Activated CD4-positive, alpha-beta memory T cell treated with anti-CD3 and anti-CD28 coated beads, Interleukin-2, amount 10 ng/mL, durations not matched to agents 7 days and 5 days (primary cell): ENCODE results near the gene GOLGA6D. TPM values are rescaled to one million over a fixed set of nuclear protein-coding genes. Genes with fewer than 3 reads are reported as not detected.
"Not testable (repeated sequence)": the region's sequence is repeated elsewhere in the genome, so short reads cannot be mapped to it uniquely, and the experiment has no call there.

Experiments
- CTCF ChIA-PET: fragments of 350-600 bp; sonication (Branson Sonifier 250); formaldehyde crosslinking; loops from one replicate; lab custom pipeline; 2021; ENCODE audit warnings: antibody characterized with exemption, inconsistent platforms; lab: Charles Lee
- POLR2A ChIA-PET: fragments of 350-600 bp; sonication (Branson Sonifier 250); formaldehyde crosslinking; loops from one replicate; lab custom pipeline; 2021; ENCODE audit warnings: antibody characterized with exemption; lab: Charles Lee
- DNase-seq: peaks from one replicate; pipeline ENCODE4 v3.0.0-alpha.2; 2020
- H3K27ac Mint-ChIP-seq: one replicate; pipeline ENCODE4 v1.8.0; 2021; ENCODE audit warnings: mild to moderate bottlenecking, mixed read lengths
- H3K27me3 Mint-ChIP-seq: one replicate; pipeline ENCODE4 v1.8.0; 2021; ENCODE audit warnings: mixed read lengths
- H3K36me3 Mint-ChIP-seq: one replicate; pipeline ENCODE4 v1.8.0; 2021; ENCODE audit warnings: low read depth, mixed read lengths
- H3K4me1 Mint-ChIP-seq: one replicate; pipeline ENCODE4 v1.8.0; 2021; ENCODE audit warnings: mixed read lengths
- H3K4me3 Mint-ChIP-seq: one replicate; pipeline ENCODE4 v1.8.0; 2021; ENCODE audit warnings: mild to moderate bottlenecking, mixed read lengths
- H3K9me3 Mint-ChIP-seq: one replicate; pipeline ENCODE4 v1.8.0; 2021; ENCODE audit warnings: mixed read lengths
- total RNA-seq, 2 experiments: library from RNA; stranded (reverse); gene quantifications; one replicate each; pipeline ENCODE4 v1.2.3, GENCODE V29; 2021

Gene GOLGA6D
- total RNA-seq, 2 experiments from 2014 or later: not detected

DNA sequence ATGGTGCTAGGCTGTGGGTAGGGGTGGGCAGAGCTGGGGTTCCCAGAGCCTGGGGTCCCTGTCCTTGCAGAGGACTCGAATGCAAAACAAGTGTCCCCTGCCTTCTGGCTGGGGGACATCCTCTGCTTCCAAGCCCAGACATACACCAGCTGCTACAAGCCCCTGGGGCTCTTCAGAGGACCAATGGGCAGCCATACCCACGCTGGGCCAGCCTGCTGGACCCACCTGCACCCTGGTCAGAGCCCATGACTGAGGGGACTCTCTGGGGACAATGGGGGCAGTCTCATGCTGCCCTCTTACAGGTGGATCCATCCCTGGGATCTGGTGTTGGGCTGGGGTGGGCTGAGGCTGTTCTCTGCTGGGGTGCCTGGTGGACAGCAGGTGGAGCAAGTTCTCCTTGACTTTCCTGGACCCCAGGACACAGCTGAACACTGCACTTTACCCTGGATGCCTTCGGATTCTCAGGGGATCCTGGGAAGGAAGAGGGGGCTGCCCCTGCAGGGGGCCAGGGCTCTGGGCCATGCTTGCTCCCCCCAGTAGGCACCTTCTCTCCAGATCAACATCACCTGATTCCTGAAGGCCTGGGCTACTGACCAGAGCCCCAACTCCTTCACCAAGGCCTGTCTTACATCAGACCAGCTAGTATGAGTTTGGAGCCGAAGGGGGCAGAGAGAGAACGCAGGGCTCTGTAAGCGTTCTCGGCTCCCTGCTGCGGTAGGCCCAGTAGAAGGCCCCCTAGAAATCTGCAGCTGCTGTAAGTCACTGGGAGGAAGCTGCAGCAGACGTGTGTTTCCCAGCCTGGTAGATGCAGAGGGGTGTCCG lies 46.1 kb downstream of the GOLGA6D start:
- ChIA-PET CTCF (interaction anchor here (1.1 to 1.3 kb wide), 2 partner anchors 39 to 299 kb away, joined by 3 to 4 read pairs; partner anchors contain the start of gene MAN2C1), POLR2A (interaction anchor here (0.9 kb wide), 1 partner anchor 42 kb away, joined by 3 read pairs; no protein-coding TSS in a partner anchor)
- Mint-ChIP-seq H3K36me3 (no peaks in the 10 kb centered on the region), H3K27me3 (peaks cover 5% of the 10 kb centered on the region), H3K4me1 (no peaks in the 10 kb centered on the region), H3K4me3 (no peak overlapping the region), H3K9me3 (no peaks in the 10 kb centered on the region), H3K27ac (no peak overlapping the region)
- DNase-seq: no peak

DNA sequence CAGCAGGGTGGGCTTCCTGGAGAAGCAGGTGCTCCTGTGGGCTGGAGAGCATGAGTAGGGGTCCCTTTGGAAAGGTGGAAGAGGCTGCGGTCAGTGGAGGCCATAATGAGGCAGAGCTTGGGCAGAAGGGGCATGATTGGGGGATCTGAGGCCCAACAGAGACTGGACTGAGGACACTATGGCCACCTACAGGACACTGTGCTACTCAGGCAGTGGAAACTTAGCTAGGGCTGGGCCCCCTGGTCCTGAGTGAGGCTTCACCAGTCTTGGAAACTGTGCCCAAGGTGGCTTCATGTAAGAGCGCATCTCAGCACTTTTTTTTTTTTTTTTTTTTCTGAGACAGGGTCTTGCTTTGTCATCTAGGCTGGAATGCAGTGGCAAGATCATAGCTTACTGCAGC lies 46.9 kb downstream of the GOLGA6D start:
- H3K27ac Mint-ChIP-seq: no peak overlapping the region
- ChIA-PET CTCF (interaction anchor here (1.1 kb wide), 1 partner anchor 39 kb away, joined by 3 read pairs; the partner anchor contains the start of gene MAN2C1), POLR2A (no interaction called here)
- no peak for DNase-seq
- H3K27me3 Mint-ChIP-seq: peaks cover 3% of the 10 kb centered on the region
- H3K4me1 Mint-ChIP-seq: no peaks in the 10 kb centered on the region
- no peaks in the 10 kb centered on the region for H3K36me3 Mint-ChIP-seq
- no peaks in the 10 kb centered on the region for H3K9me3 Mint-ChIP-seq
- H3K4me3 Mint-ChIP-seq: no peak overlapping the region

DNA sequence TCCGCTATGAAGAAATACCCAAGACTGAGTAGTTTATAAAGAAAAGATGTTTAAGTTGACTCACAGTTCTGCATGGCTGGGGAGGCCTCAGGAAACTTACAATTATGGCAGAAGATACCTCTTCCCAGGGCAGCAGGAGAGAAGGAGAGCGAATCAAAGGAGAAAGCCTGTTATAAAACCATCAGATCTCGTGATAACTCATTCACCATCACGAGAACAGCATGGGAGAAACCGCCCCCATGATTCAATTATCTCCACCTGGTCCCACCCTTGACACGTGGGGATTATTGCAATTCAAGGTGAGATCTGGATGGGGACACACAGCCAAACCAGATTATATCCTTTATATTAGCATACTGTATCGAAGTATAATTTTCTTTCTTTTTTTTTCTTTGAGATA lies 49.5 kb downstream of the GOLGA6D start:
- H3K36me3 Mint-ChIP-seq, H3K4me3 Mint-ChIP-seq, CTCF ChIA-PET, H3K9me3 Mint-ChIP-seq, H3K27me3 Mint-ChIP-seq, POLR2A ChIA-PET, DNase-seq, H3K27ac Mint-ChIP-seq: not testable (repeated sequence)
- peaks cover 18% of the 10 kb centered on the region for H3K4me1 Mint-ChIP-seq

DNA sequence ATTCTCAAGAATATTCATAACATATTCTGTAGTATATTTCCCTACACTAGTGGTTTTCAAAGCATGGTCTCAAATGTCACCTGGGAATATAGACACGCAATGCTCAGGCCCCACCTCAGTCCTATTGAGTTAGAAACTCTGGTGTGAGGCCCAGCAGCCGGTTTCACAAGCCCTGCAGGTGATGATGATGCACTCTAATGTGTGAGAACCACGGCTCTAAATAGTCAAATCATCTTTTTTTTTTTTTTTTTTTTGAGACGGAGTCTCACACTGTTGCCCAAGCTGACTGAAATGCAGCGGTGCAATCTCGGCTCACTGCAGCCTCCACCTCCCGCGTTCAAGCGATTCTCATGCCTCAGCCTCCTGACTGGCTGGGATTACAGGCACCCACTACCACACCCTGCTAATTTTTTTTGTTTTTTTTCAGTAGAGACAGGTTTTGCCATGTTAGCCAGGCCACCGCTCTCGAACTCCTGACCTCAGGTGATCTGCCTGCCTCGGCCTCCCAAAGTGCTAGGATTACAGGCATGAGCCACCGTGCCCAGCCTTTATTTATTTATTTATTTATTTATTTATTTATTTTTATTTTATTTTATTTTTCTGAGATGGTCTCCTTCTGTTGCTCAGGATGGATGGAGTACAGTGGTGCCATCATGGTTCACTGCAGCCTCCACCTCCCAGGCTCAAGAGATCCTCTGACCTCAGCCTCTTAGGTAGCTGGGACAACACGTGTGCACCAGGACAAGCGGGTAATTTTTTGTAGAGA lies 51.2 kb downstream of the GOLGA6D start:
- H3K27me3 Mint-ChIP-seq, H3K9me3 Mint-ChIP-seq, H3K27ac Mint-ChIP-seq, H3K36me3 Mint-ChIP-seq, H3K4me3 Mint-ChIP-seq, DNase-seq: not testable (repeated sequence)
- CTCF ChIA-PET: interaction anchor here (3.2 kb wide), 1 partner anchor 34 kb away, joined by 25 read pairs; the partner anchor contains the start of gene MAN2C1
- peaks cover 26% of the 10 kb centered on the region for H3K4me1 Mint-ChIP-seq
- POLR2A ChIA-PET: interaction anchor here (3.4 kb wide), 1 partner anchor 34 kb away, joined by 23 read pairs; the partner anchor contains the start of gene MAN2C1

DNA sequence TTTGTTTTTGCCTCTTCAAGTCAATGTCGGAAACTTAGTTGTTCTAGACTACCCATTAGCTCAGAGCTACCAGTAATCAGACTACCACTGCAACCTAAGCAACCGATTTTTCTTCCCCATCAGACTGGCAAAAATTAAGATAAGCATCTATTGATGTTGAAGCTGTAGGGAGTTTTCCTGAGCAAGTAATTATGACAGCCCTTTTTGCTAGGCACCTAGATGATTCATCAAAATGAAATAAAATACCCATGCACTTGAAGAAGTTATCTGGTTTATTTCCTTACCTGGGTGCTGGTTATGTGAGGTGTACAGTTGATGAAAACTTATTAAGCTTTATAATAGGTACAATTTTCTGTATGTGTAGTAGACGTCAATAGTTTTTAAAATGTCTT lies 52.7 kb downstream of the GOLGA6D start:
- no peak overlapping the region for H3K27ac Mint-ChIP-seq
- H3K4me1 Mint-ChIP-seq: peaks cover 26% of the 10 kb centered on the region
- peaks cover 3% of the 10 kb centered on the region for H3K27me3 Mint-ChIP-seq
- CTCF ChIA-PET: interaction anchor here (1.0 to 3.2 kb wide), 2 partner anchors 32 to 34 kb away, joined by 3 to 25 read pairs; partner anchors contain the start of gene MAN2C1
- no peaks in the 10 kb centered on the region for H3K9me3 Mint-ChIP-seq
- DNase-seq: no peak
- POLR2A ChIA-PET: interaction anchor here (0.8 to 3.4 kb wide), 6 partner anchors 11 to 43 kb away, joined by 3 to 23 read pairs (median 4); partner anchors contain the start of genes MAN2C1 and NEIL1
- peak overlapping the region; percentile 93 for H3K4me3 Mint-ChIP-seq
- H3K36me3 Mint-ChIP-seq: peaks cover 7% of the 10 kb centered on the region

DNA sequence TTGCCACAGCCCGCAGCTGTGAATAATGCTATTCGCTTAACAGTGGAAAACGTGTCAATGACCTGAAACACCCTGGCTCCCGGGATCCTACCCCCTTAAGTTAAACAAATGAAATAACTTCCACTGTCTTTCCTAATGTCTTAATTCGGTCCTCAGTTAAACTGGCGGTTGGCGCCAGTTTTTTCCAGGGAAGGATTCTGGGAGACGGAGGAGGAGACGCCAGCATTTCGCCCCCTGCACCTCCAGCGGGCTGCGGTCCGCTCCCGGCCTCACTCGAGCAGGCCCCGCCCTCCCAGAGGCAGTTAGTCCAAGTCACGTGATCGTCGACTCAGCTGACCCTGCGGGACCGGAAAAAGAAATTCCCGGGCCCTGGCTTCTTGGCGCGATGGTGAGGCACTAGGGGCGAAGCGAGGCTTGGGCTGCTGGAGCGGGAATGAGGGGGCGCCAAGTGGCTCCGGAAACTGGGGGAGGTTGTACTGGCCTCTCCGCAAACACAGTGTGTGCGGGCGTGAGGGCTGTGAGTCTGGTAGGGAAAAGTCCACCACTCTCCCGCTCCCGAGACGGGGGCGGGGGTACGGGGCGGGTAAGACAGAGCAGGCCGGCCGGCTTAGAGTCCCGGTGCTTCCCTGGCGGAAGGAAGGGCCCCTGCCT lies 53.2 kb downstream of the GOLGA6D start, which contains the start of gene COMMD4:
Gene COMMD4, plus strand, starts transcription at position 359 of the 651 bp plus-strand sequence. Its CDS starts 27 bp downstream, at position 386.
- ChIA-PET CTCF (interaction anchor here (1.0 to 3.2 kb wide), 2 partner anchors 32 to 33 kb away, joined by 3 to 25 read pairs; partner anchors contain the start of gene MAN2C1), POLR2A (interaction anchor here (0.7 to 3.4 kb wide), 6 partner anchors 10 to 304 kb away, joined by 3 to 23 read pairs (median 4); partner anchors contain the start of genes IMP3, MAN2C1 and NEIL1)
- Mint-ChIP-seq H3K4me1 (peaks cover 26% of the 10 kb centered on the region), H3K9me3 (no peaks in the 10 kb centered on the region), H3K27me3 (peaks cover 3% of the 10 kb centered on the region), H3K4me3 (peak within 1 kb of the TSS; percentile 93), H3K36me3 (peaks cover 9% of the 10 kb centered on the region), H3K27ac (peak within 1 kb of the TSS; percentile 80)
- DNase-seq: peak; percentile 88

DNA sequence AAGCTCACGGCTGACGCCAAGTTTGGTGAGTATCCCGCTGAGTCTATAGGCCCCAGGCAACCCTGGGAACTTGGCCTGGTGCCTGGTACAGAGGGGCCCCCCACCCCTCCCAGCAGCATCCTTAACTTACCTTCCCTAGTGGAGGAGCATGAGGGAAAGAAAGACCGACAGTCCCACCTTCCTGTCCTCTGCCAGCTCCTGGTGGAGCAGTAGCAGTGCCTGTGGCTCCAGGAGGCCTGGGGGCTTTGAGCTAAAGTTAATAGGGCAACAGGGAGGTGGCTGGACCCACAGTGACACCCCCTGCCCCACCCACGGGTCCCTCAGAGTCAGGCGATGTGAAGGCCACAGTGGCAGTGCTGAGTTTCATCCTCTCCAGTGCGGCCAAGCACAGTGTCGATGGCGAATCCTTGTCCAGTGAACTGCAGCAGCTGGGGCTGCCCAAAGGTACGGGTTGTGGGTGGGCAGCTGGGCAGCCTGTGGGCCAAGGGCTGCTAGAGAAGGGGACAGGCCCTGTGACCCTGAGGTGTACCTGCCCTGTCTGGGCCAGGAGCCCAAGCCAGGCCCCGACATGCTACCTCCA lies 56.1 kb downstream of the GOLGA6D start:
- no peak overlapping the region for H3K27ac Mint-ChIP-seq
- DNase-seq: no peak
- peaks cover 15% of the 10 kb centered on the region for H3K36me3 Mint-ChIP-seq
- no peaks in the 10 kb centered on the region for H3K9me3 Mint-ChIP-seq
- ChIA-PET POLR2A (interaction anchor here (1.3 kb wide), 1 partner anchor 29 kb away, joined by 3 read pairs; the partner anchor contains the start of gene MAN2C1), CTCF (no interaction called here)
- no peak overlapping the region for H3K4me3 Mint-ChIP-seq
- peaks cover 26% of the 10 kb centered on the region for H3K4me1 Mint-ChIP-seq
- H3K27me3 Mint-ChIP-seq: no peaks in the 10 kb centered on the region

DNA sequence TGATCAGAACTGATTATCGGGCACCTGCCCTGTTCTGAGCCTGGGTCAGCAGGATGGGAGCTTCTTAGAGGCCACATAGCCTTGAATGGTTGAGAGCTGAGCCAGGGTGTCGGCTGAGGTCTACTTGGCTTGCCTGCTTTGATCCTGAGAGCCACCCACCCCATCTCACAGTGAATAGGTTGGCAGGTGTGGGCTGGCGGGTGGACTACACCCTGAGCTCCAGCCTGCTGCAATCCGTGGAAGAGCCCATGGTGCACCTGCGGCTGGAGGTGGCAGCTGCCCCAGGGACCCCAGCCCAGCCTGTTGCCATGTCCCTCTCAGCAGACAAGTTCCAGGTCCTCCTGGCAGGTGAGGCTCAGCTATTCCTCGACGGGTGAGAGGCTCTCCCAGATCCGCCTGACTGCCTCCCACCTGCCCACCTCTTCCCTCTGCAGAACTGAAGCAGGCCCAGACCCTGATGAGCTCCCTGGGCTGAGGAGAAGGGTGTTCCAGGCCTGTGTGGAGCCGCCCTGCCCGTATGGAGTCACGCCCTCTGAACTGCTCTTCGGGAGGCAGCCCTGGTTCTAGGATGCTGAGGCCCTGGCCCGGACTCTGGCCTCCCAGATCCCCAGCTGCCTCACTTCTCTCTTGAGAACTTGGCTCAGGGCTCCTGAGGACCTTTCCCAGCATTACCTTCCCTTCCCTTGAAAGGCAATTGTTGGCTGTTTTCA lies 57.1 kb downstream of the GOLGA6D start:
- H3K4me3 Mint-ChIP-seq: no peak overlapping the region
- ChIA-PET POLR2A (interaction anchor here (0.8 to 1.3 kb wide), 2 partner anchors 14 to 28 kb away, joined by 3 read pairs; partner anchors contain the start of gene MAN2C1), CTCF (no interaction called here)
- peaks cover 2% of the 10 kb centered on the region for H3K27me3 Mint-ChIP-seq
- H3K9me3 Mint-ChIP-seq: no peaks in the 10 kb centered on the region
- peaks cover 26% of the 10 kb centered on the region for H3K4me1 Mint-ChIP-seq
- peaks cover 15% of the 10 kb centered on the region for H3K36me3 Mint-ChIP-seq
- DNase-seq: no peak
- no peak overlapping the region for H3K27ac Mint-ChIP-seq

DNA sequence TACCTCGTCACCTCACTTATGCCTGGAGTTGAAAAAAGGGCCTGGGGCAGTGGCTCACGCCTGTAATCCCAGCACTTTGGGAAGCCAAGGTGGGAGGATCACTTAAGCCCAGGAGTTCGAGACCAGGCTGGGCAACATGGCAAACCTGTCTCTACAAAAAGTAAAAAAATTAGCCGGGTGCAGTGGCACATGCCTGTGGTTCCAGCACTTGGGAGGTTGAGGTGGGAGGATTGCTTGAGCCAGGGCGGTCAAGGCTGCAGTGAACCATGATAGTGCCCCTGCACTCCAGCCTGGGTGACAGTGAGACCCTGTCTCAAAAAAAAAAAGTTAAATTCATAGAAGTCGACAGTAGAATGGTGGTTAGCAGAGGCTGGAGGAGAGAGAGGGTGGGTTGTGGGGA lies 59.6 kb downstream of the GOLGA6D start:
- DNase-seq: no peak
- Mint-ChIP-seq H3K4me1 (peaks cover 13% of the 10 kb centered on the region), H3K36me3 (peaks cover 23% of the 10 kb centered on the region), H3K4me3 (no peak overlapping the region), H3K9me3 (no peaks in the 10 kb centered on the region), H3K27me3 (peaks cover 15% of the 10 kb centered on the region), H3K27ac (no peak overlapping the region)
- POLR2A ChIA-PET: no interaction called here
- CTCF ChIA-PET: no interaction called here

DNA sequence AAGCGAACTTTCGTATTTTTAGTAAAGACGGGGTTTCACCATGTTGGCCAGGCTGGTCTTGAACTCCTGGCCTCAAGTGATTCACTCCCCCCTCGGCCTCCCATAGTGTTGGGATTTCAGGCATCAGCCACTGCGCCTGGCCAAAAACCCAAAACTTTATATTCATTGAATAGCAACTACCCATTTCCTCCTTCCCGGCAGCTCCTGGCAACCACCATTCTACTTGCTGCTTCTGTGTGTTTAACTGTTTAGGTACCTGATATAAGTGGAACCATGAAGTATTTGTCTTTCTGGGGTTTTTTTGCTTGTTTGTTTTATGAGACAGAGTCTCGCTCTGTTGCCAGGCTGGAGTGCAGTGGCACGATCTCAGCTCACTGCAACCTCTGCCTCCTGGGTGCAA lies 61.3 kb downstream of the GOLGA6D start:
- H3K9me3 Mint-ChIP-seq, H3K4me3 Mint-ChIP-seq, H3K27ac Mint-ChIP-seq, DNase-seq, POLR2A ChIA-PET: not testable (repeated sequence)
- Mint-ChIP-seq H3K4me1 (peaks cover 14% of the 10 kb centered on the region), H3K36me3 (peaks cover 32% of the 10 kb centered on the region), H3K27me3 (peaks cover 21% of the 10 kb centered on the region)
- CTCF ChIA-PET: interaction anchor here (1.3 kb wide), 1 partner anchor 24 kb away, joined by 5 read pairs; no protein-coding TSS in a partner anchor
